GM12878 (cell line): ENCODE data around the gene ARTN. TPM values are rescaled to one million over a fixed set of nuclear protein-coding genes. Genes with fewer than 3 reads are reported as not detected.

Source experiments
- ATAC-seq: fragments of 200-7000 bp; cut with Tn5 transposase; 3 replicates; pipeline ENCODE4 v1.9.1; 2020; ENCODE audit warnings: mild to moderate bottlenecking, moderate library complexity
- BruUV-seq: library from RNA; stranded (reverse); fragments of 400-500 nt; replicated peaks from 2 replicates; lab custom pipeline; 2021; lab: Mats Ljungman, UMichigan
- CTCF ChIA-PET: fragments of 300-600 bp; sonication (Branson Sonifier 250); formaldehyde crosslinking; extraction: SDS; loops from one replicate; lab custom pipeline; 2021; ENCODE audit warnings: inconsistent platforms; lab: Yijun Ruan, JAX
- POLR2A ChIA-PET: fragments of 350-600 bp; formaldehyde crosslinking; extraction: SDS; loops from one replicate; lab custom pipeline; 2021; ENCODE audit warnings: inconsistent platforms; lab: Charles Lee
- RAD21 ChIA-PET: fragments of 300-600 bp; sonication (Branson Sonifier 250); formaldehyde crosslinking; loops from one replicate; lab custom pipeline; 2023; ENCODE audit warnings: antibody characterized with exemption; ENCODE audit not compliant: unreplicated experiment; lab: Charles Lee
- SMC1A ChIA-PET: fragments of 300-600 bp; sonication (Branson Sonifier 250); formaldehyde crosslinking; loops from one replicate; lab custom pipeline; 2023; ENCODE audit not compliant: unreplicated experiment, uncharacterized antibody; lab: Charles Lee
- DNase-seq: peaks from one replicate; pipeline ENCODE4 v3.0.0-alpha.2; 2011; ENCODE audit warnings: low read depth, low spot score
- FAIRE-seq: peaks from 3 replicates; lab custom pipeline; 2011; peaks lifted over from hg19 to GRCh38; lab: Jason Lieb, UNC
- H2AFZ ChIP-seq: 2 replicates; pipeline ENCODE4 v1.6.0; 2011; ENCODE audit warnings: low read depth, low read length, control low read depth; ENCODE audit not compliant: control insufficient read depth
- H3K27ac ChIP-seq: 2 replicates; pipeline ENCODE4 v1.5.1; 2011; ENCODE audit warnings: control low read depth; ENCODE audit not compliant: control insufficient read depth, insufficient read depth
- H3K27me3 ChIP-seq, 2 experiments: replicated peaks in 1 of 2; 2 replicates each; pipeline versions ENCODE4 v1.6.0 to v1.6.1; 2011; ENCODE audit warnings: low read length in 1 of 2; ENCODE audit not compliant: control insufficient read depth in 2 of 2, insufficient read depth in 2 of 2
- H3K36me3 ChIP-seq, 2 experiments: 2 replicates each; pipeline ENCODE4 v1.5.1; 2011; ENCODE audit warnings: low read length in 1 of 2; ENCODE audit not compliant: control insufficient read depth in 2 of 2, insufficient read depth in 2 of 2
- H3K4me1 ChIP-seq: 2 replicates; pipeline ENCODE4 v1.6.1; 2011; ENCODE audit warnings: mild to moderate bottlenecking, low read length, moderate library complexity, mixed read lengths; ENCODE audit not compliant: control insufficient read depth, insufficient read depth
- H3K4me2 ChIP-seq: 2 replicates; pipeline ENCODE4 v1.6.0; 2011; ENCODE audit warnings: control low read depth; ENCODE audit not compliant: control insufficient read depth, insufficient read depth
- H3K4me3 ChIP-seq: fragments of 200-600 bp; sonication (generic); 2 replicates; pipeline ENCODE4 v1.5.1; 2016
- H3K79me2 ChIP-seq: 2 replicates; pipeline ENCODE4 v1.6.0; 2011; ENCODE audit warnings: low read length; ENCODE audit not compliant: control insufficient read depth, insufficient read depth
- H3K9ac ChIP-seq: 2 replicates; pipeline ENCODE4 v1.8.0; 2011; ENCODE audit warnings: low read length, control low read depth, mixed read lengths; ENCODE audit not compliant: control insufficient read depth, insufficient read depth
- H3K9me3 ChIP-seq: replicated peaks from 3 replicates; pipeline ENCODE4 v1.5.1; 2011; ENCODE audit warnings: mild to moderate bottlenecking, low read length; ENCODE audit not compliant: control insufficient read depth, insufficient read depth
- H4K20me1 ChIP-seq: 2 replicates; pipeline ENCODE4 v1.6.0; 2011; ENCODE audit not compliant: control insufficient read depth, insufficient read depth
- FOS ChIP-seq: IDR thresholded peaks from 3 replicates; pipeline ENCODE4 v1.6.1; 2011; ENCODE audit warnings: borderline replicate concordance; ENCODE audit not compliant: insufficient read length; ENCODE audit errors: extremely low read depth
- HDAC6 ChIP-seq: fragments of 200-600 bp; sonication (generic); IDR thresholded peaks from one replicate; pipeline ENCODE4 v1.8.0; 2017; ENCODE audit warnings: antibody characterized with exemption; ENCODE audit not compliant: unreplicated experiment
- MAX ChIP-seq: IDR thresholded peaks from 2 replicates; pipeline ENCODE4 v1.6.1; 2012; ENCODE audit warnings: low read depth, low read length, improper control_type of control experiment
- MEF2A ChIP-seq: IDR thresholded peaks from 2 replicates; pipeline ENCODE4 v1.6.1; 2011; ENCODE audit warnings: low read depth, mild to moderate bottlenecking, low read length, moderate library complexity; ENCODE audit not compliant: insufficient read depth
- MEF2B ChIP-seq: fragments of 450-650 bp; IDR thresholded peaks from 2 replicates; pipeline ENCODE4 v1.6.1; 2018; ENCODE audit warnings: mild to moderate bottlenecking, moderate library complexity; ENCODE audit not compliant: partially characterized antibody, poor library complexity, severe bottlenecking
- MLLT1 ChIP-seq: fragments of 450-650 bp; IDR thresholded peaks from 2 replicates; pipeline ENCODE4 v1.6.1; 2016; ENCODE audit warnings: mild to moderate bottlenecking
- MYC ChIP-seq: IDR thresholded peaks from 2 replicates; pipeline ENCODE4 v1.6.1; 2011; ENCODE audit warnings: mild to moderate bottlenecking, low read length, moderate library complexity, inconsistent platforms; ENCODE audit not compliant: insufficient read depth, insufficient replicate concordance, insufficient read length, severe bottlenecking
- NFXL1 ChIP-seq: fragments of 450-650 bp; IDR thresholded peaks from 2 replicates; pipeline ENCODE4 v1.6.1; 2017; ENCODE audit warnings: antibody characterized with exemption, mild to moderate bottlenecking, borderline replicate concordance
- NR2F1 ChIP-seq: fragments of 450-650 bp; conservative IDR thresholded peaks from 2 replicates; pipeline ENCODE4 v1.6.1; 2017; ENCODE audit warnings: mild to moderate bottlenecking
- SREBF1 ChIP-seq: IDR thresholded peaks from 2 replicates; pipeline ENCODE4 v1.6.1; 2012; ENCODE audit warnings: mild to moderate bottlenecking, low read length
- YBX1 ChIP-seq: fragments of 450-650 bp; IDR thresholded peaks from 2 replicates; pipeline ENCODE4 v1.6.1; 2016; ENCODE audit warnings: antibody characterized with exemption
- WGBS: methylation state at CpG from one replicate; pipeline ENCODE4 v1.1.6; 2016; ENCODE audit warnings: low lambda C conversion rate; ENCODE audit not compliant: insufficient replicate concordance, insufficient coverage; ENCODE audit errors: missing lambda C conversion rate; 5-methylcytosine and 5-hydroxymethylcytosine counted together
- in situ Hi-C: fragments of 300-500 bp; cut with MboI; formaldehyde crosslinking; loops from 9 replicates; pipeline ENCODE4 v1.14.3; 2018; ENCODE audit warnings: mixed read lengths
- intact Hi-C: fragments of 100-400 bp; cut with micrococcal nuclease; formaldehyde crosslinking; loops from one replicate; pipeline ENCODE4 v1.14.2; 2022; ENCODE audit not compliant: unreplicated experiment
- polyA plus RNA-seq, 11 experiments: library from polyadenylated mRNA; depleted of rRNA in 4 of 11; unstranded in 6 of 11; stranded (reverse) in 5 of 11; fragments of >200 nt; fragmentation: Nextera tagmentation in 4 of 11; fragmentation: Illumina TruSeq in 1 of 11; extraction: Ambion mirVana in 4 of 11; extraction: Trizol in 1 of 11; gene quantifications; 1 replicate in 1 of 11; 2 replicates in 10 of 11; pipeline versions ENCODE4 v1.2.1 to v1.2.3, GENCODE V29; 2011 to 2016; ENCODE audit warnings: inconsistent platforms in 2 of 11, missing spikeins in 2 of 11, low read depth in 1 of 11
- total RNA-seq, 4 experiments: library from RNA; depleted of rRNA in 3 of 4; stranded (reverse); fragments of >200 nt in 3 of 4; fragmentation: Illumina TruSeq in 1 of 4; extraction: Trizol in 1 of 4; gene quantifications; 2 replicates each; pipeline versions ENCODE4 v1.2.1 to v1.2.3, GENCODE V29; 2013 to 2021
- TF ChIP-seq, protein P1 (sequence below): IDR thresholded peaks from 2 replicates; pipeline ENCODE4 v1.6.1; 2011; ENCODE audit warnings: borderline replicate concordance, low read depth, mild to moderate bottlenecking, moderate library complexity, mixed read lengths, low read length; ENCODE audit not compliant: insufficient read depth; ENCODE audit errors: extremely low read length
- TF ChIP-seq, protein P2 (sequence below): IDR thresholded peaks from 2 replicates; pipeline ENCODE4 v1.6.1; 2011; ENCODE audit warnings: mild to moderate bottlenecking, low read depth, low read length, moderate library complexity; ENCODE audit not compliant: insufficient replicate concordance

The ARTN gene
- total and polyA plus RNA-seq, 10 of the 15 experiments (the other 5 are each of a cell fraction or from before 2014, with no cell fraction given), result 0.06 to 2.1 (median 0.34) TPM; not detected in 1

DNA sequence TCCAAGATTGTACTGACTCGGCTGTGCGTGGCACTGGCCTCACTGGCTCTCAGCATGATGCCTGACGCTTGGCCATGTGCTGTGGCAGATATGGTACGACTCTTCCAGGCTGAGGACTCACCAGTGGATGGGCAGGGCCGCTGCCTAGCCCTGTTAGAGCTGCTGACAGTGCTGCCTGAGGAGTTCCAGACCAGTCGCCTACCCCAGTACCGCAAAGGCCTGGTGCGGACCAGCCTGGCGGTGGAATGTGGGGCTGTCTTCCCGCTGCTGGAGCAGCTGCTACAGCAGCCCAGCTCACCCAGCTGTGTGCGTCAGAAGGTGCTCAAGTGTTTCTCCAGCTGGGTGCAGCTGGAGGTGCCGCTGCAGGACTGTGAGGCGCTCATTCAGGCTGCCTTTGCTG is 16.1 kb downstream of the ARTN start (continued):
- TF ChIP-seq, protein P1, sequence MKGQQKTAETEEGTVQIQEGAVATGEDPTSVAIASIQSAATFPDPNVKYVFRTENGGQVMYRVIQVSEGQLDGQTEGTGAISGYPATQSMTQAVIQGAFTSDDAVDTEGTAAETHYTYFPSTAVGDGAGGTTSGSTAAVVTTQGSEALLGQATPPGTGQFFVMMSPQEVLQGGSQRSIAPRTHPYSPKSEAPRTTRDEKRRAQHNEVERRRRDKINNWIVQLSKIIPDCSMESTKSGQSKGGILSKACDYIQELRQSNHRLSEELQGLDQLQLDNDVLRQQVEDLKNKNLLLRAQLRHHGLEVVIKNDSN, result no peak
- no peak for TF ChIP-seq MEF2A
- no peak for TF ChIP-seq SREBF1

DNA sequence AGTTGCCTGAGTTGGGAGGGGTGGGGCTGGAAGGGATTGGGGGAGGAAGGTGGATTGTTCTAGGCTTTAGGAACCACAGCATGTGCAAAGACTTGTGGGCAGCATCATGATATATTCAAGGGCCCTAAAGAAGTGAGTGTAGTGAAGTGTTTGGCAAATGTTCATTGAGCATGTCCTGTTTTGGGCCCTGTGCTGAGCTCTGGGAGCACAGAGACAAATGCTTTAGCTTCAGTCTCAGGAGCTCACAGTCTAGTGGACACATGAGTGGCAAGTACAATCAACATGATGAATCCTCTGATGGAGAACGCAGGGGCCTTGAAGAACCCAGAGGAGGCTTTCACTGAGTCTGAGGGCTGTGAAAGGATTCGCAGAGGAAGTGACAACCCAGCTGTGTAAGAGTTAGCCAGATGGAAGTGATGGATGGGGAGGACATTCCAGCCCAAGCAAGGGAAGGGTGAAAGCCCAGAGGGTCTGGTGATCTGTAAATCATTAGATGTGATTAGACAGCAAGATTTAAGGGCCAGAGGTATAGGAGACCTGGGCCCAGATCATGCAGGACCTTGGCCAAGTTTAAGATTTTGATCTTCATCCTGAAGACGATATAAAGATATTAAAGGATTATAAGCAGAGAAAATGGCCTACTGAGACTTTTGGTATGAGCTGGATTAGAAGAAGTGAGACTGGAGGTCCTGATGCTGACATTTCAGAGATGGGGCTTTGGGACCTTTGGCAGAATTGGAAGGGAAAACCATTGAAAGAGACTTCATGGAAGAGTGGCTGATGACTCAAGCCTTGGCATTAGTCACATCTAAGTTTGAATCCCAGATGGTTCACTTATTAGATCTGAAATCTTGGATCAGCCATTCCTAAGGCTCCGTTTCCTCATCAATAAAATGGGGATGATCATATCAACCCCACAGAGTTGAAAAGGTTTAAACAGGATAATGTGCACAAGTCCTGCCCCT is 17.7 kb downstream of the ARTN start:
- Histone ChIP-seq H3K36me3 (0 out of 4 replicates have a peak, but pooled peaks cover 0 to 4% of the 10 kb centered on the region in 2 experiments), H3K27me3 (no peaks in the 10 kb centered on the region), H3K79me2 (peaks cover 15% of the 10 kb centered on the region), H3K4me1 (peaks cover 10% of the 10 kb centered on the region), H2AFZ (no peak overlapping the region), H3K9me3 (no peaks in the 10 kb centered on the region), H4K20me1 (no peaks in the 10 kb centered on the region), H3K27ac (no peak overlapping the region), H3K9ac (no peak overlapping the region), H3K4me2 (no peak overlapping the region), H3K4me3 (no peak overlapping the region)
- WGBS, result 80% methylated on average over 4 of the region's 4 CpGs
- FAIRE-seq, result no peak
- POLR2A ChIA-PET, result interaction anchor here (0.8 kb wide), 1 partner anchor 47 kb away, joined by 3 read pairs; no protein-coding TSS in a partner anchor
- RAD21 ChIA-PET, result interaction anchor here (0.6 kb wide), 1 partner anchor 417 kb away, joined by 3 read pairs; no protein-coding TSS in a partner anchor
- in situ Hi-C loops (no loop called here), intact Hi-C loops (no loop called here)
- CTCF ChIA-PET, result interaction anchor here (1.2 to 10.4 kb wide), 3 partner anchors 16 to 188 kb away, joined by 3 to 166 read pairs (median 10); no protein-coding TSS in a partner anchor
- SMC1A ChIA-PET, result interaction anchor here (0.9 to 1.2 kb wide), 3 partner anchors 24 to 201 kb away, joined by 3 read pairs; partner anchors contain the start of gene ATP6V0B
- no peak for TF ChIP-seq YBX1
- TF ChIP-seq NR2F1, result no peak
- TF ChIP-seq, protein P2, sequence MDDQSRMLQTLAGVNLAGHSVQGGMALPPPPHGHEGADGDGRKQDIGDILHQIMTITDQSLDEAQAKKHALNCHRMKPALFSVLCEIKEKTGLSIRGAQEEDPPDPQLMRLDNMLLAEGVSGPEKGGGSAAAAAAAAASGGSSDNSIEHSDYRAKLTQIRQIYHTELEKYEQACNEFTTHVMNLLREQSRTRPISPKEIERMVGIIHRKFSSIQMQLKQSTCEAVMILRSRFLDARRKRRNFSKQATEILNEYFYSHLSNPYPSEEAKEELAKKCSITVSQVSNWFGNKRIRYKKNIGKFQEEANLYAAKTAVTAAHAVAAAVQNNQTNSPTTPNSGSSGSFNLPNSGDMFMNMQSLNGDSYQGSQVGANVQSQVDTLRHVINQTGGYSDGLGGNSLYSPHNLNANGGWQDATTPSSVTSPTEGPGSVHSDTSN, result no peak
- no peak for TF ChIP-seq NFXL1
- TF ChIP-seq, protein P1, result no peak
- no peak for TF ChIP-seq MYC
- no peak for TF ChIP-seq HDAC6
- no peak for TF ChIP-seq MEF2B
- TF ChIP-seq FOS, result no peak
- TF ChIP-seq MAX, result no peak
- no peak for TF ChIP-seq MLLT1
- ATAC-seq, result no peak
- DNase-seq, result no peak
- BruUV-seq, result no TSS peak
